GM19395 (cell line): ENCODE data around the gene MCUB.
"Not testable (repeated sequence)": the region's sequence is repeated elsewhere in the genome, so short reads cannot be mapped to it uniquely, and the experiment has no call there.

Source experiments
- ATAC-seq: cut with Tn5 transposase; IDR thresholded peaks from one replicate; pipeline ENCODE4 v1.9.1; 2021; ENCODE audit warnings: mild to moderate bottlenecking, moderate library complexity; ENCODE audit not compliant: unreplicated experiment

Gene MCUB

GRCh38 chr4:109675843-109676242 lies 115.8 kb downstream of the MCUB start:
- no peak for ATAC-seq

- no peak for ATAC-seq
Measured at GRCh38 chr4:109676886-109677285, 116.8 kb downstream of the MCUB start.

- not testable (repeated sequence) for ATAC-seq
Measured at GRCh38 chr4:109678472-109678871, 118.4 kb downstream of the MCUB start.

GRCh38 chr4:109678925-109679324 lies 118.9 kb downstream of the MCUB start:
- ATAC-seq: not testable (repeated sequence)

GRCh38 chr4:109682875-109683274 lies 122.8 kb downstream of the MCUB start:
- ATAC-seq: no peak

GRCh38 chr4:109683621-109684253 lies 123.7 kb downstream of the MCUB start:
- ATAC-seq: no peak

GRCh38 chr4:109684727-109685126 lies 124.7 kb downstream of the MCUB start:
- ATAC-seq: no peak

- peak; percentile 95 for ATAC-seq
Measured at GRCh38 chr4:109690690-109691410, 130.8 kb downstream of the MCUB start.

GRCh38 chr4:109691411-109691920 lies 131.4 kb downstream of the MCUB start:
- no peak for ATAC-seq

- ATAC-seq: no peak
Measured at GRCh38 chr4:109698656-109699055, 138.6 kb downstream of the MCUB start.

GRCh38 chr4:109699553-109700225 lies 139.6 kb downstream of the MCUB start:
- no peak for ATAC-seq

- ATAC-seq: peak; percentile 6
Measured at GRCh38 chr4:109701566-109702410, 141.7 kb downstream of the MCUB start.

- peak; percentile 71 for ATAC-seq
Measured at GRCh38 chr4:109702950-109703663, 143.1 kb downstream of the MCUB start, which contains the start of gene CASP6. Gene CASP6 (minus strand): TSS chr4:109703445. CDS start chr4:109703395, 50 bp downstream.

GRCh38 chr4:109703664-109704361 lies 143.8 kb downstream of the MCUB start:
- ATAC-seq: no peak

GRCh38 chr4:109708435-109708834 lies 148.4 kb downstream of the MCUB start:
- ATAC-seq: no peak

GRCh38 chr4:109708990-109709389 lies 148.9 kb downstream of the MCUB start:
- peak; percentile 98 for ATAC-seq

- no peak for ATAC-seq
Measured at GRCh38 chr4:109713500-109713899, 153.5 kb downstream of the MCUB start.

- ATAC-seq: no peak
Measured at GRCh38 chr4:109718759-109719158, 158.7 kb downstream of the MCUB start.

- ATAC-seq: no peak
Measured at GRCh38 chr4:109719604-109720003, 159.6 kb downstream of the MCUB start.
